ENCODE data around the gene PADI1.
"Not testable (repeated sequence)": the region's sequence is repeated elsewhere in the genome, so short reads cannot be mapped to it uniquely, and the experiment has no call there.

- TF ChIP-seq CREB5 (CRISPR knock-in tag; IDR thresholded peaks at IDR 0.05; ENCODE audit: low read depth); POU6F1 (CRISPR knock-in tag; IDR thresholded peaks at IDR 0.05; ENCODE audit: borderline replicate concordance, low read depth); RARB (CRISPR knock-in tag; IDR thresholded peaks at IDR 0.05); GLIS3 (CRISPR knock-in tag; IDR thresholded peaks at IDR 0.05); BACH2 (CRISPR knock-in tag; IDR thresholded peaks at IDR 0.05; ENCODE audit: borderline replicate concordance); CSDC2 (CRISPR knock-in tag; IDR thresholded peaks at IDR 0.05); ARNTL (CRISPR knock-in tag; IDR thresholded peaks at IDR 0.05; ENCODE audit: borderline replicate concordance, low read depth); PATZ1 (CRISPR knock-in tag; IDR thresholded peaks at IDR 0.05; ENCODE audit: borderline replicate concordance); ISL1 (CRISPR knock-in tag; IDR thresholded peaks at IDR 0.05); TCF4 (CRISPR knock-in tag; IDR thresholded peaks at IDR 0.05; ENCODE audit: borderline replicate concordance); OSR1 (CRISPR knock-in tag; IDR thresholded peaks at IDR 0.05); TSHZ2 (CRISPR knock-in tag; IDR thresholded peaks at IDR 0.05); ZFP30 (CRISPR knock-in tag; IDR thresholded peaks at IDR 0.05); SNAI2 (CRISPR knock-in tag; IDR thresholded peaks at IDR 0.05): not testable (repeated sequence)
Observed at GRCh38 chr1:17241011-17241779, 36.3 kb downstream of the PADI1 start.

All from SK-N-SH treated with all-trans-retinoic acid at 6 μM for 48 hours (cell line).